Loucy (cell line): Measurements from ENCODE around the gene LUZP2.

Experiments
- EZH2phosphoT487 ChIP-seq: fragments of 200-600 bp; IDR thresholded peaks from 2 replicates; pipeline ENCODE4 v1.6.1; 2018; ENCODE audit warnings: antibody characterized with exemption, mild to moderate bottlenecking, moderate library complexity, borderline replicate concordance
- TF ChIP-seq, protein P1 (sequence below): fragments of 200-600 bp; sonication (generic); conservative IDR thresholded peaks from 2 replicates; pipeline ENCODE4 v1.5.1; 2014; ENCODE audit warnings: mild to moderate bottlenecking, antibody characterized with exemption, low read length

GRCh38 chr11:24886880-24887619 is 390.2 kb downstream of the LUZP2 start:
- TF ChIP-seq, protein P1, sequence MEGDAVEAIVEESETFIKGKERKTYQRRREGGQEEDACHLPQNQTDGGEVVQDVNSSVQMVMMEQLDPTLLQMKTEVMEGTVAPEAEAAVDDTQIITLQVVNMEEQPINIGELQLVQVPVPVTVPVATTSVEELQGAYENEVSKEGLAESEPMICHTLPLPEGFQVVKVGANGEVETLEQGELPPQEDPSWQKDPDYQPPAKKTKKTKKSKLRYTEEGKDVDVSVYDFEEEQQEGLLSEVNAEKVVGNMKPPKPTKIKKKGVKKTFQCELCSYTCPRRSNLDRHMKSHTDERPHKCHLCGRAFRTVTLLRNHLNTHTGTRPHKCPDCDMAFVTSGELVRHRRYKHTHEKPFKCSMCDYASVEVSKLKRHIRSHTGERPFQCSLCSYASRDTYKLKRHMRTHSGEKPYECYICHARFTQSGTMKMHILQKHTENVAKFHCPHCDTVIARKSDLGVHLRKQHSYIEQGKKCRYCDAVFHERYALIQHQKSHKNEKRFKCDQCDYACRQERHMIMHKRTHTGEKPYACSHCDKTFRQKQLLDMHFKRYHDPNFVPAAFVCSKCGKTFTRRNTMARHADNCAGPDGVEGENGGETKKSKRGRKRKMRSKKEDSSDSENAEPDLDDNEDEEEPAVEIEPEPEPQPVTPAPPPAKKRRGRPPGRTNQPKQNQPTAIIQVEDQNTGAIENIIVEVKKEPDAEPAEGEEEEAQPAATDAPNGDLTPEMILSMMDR: no peak
- no peak for TF ChIP-seq EZH2phosphoT487
